HG03520 (cell line): Measurements from ENCODE around the gene TMEM151B.
"Not testable (repeated sequence)": the region's sequence is repeated elsewhere in the genome, so short reads cannot be mapped to it uniquely, and the experiment has no call there.

Source experiments
- ATAC-seq: cut with Tn5 transposase; IDR thresholded peaks from one replicate; pipeline ENCODE4 v1.9.1; 2021; ENCODE audit warnings: mild to moderate bottlenecking, moderate library complexity; ENCODE audit not compliant: unreplicated experiment

Gene TMEM151B

DNA sequence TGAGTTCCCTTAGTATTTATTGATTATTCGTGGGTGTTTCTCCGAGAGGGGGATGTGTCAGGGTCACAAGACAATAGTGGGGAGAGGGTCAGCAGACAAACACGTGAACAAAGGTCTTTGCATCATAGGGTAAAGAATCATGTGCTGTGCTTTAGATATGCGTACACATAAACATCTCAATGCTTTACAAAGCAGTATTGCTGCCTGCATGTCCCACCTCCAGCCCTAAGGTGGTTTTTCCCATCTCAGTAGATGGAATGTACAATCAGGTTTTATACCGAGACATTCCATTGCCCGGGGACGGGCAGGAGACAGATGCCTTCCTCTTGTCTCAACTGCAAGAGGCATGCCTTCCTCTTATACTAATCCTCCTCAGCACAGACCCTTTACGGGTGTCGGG lies 58.0 kb downstream of the TMEM151B start:
- ATAC-seq = not testable (repeated sequence)

DNA sequence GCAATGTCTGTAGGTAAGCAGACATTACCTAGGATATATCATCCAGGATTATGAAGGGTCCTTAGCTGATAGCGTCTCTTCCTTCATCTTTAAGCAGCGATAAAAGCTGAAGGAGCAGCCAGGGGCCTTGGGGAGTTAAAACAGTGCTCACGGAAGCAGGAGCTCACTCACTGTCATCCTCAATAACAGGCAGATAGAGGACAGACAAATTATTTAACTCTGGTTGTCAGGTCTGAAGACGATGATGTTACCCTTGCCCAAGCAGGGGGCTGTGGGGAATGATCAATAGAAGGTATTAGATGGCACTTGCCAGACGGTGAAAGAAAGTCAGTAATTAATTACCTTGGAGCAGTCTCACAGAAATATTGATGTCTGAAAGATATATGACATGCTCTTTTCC lies 59.6 kb downstream of the TMEM151B start:
- ATAC-seq = no peak

GRCh38 chr6:44332585-44332984 lies 62.3 kb downstream of the TMEM151B start:
- ATAC-seq = no peak

- no peak for ATAC-seq
Measured at GRCh38 chr6:44333273-44333919, 63.1 kb downstream of the TMEM151B start.

GRCh38 chr6:44333942-44334341 lies 63.7 kb downstream of the TMEM151B start:
- ATAC-seq = no peak

DNA sequence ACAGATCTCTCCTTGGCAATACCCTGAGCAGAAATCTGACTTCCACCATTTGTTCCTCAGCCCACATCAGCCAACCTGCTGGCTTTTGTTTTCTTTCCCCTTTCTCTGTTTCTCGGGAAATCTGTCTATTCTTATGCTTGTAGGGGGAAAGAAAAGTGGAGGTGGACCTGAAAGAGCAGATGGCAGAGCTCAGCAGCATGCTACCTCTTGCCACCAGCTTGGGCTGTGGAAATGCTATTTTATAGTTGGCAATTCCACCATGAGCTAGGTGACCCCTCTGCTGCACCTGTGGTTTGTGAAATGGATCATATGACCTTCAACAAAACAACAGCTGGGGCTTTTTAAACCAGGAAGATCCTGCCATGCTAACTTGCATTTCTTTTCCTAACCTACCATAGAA lies 65.4 kb downstream of the TMEM151B start:
- no peak for ATAC-seq

DNA sequence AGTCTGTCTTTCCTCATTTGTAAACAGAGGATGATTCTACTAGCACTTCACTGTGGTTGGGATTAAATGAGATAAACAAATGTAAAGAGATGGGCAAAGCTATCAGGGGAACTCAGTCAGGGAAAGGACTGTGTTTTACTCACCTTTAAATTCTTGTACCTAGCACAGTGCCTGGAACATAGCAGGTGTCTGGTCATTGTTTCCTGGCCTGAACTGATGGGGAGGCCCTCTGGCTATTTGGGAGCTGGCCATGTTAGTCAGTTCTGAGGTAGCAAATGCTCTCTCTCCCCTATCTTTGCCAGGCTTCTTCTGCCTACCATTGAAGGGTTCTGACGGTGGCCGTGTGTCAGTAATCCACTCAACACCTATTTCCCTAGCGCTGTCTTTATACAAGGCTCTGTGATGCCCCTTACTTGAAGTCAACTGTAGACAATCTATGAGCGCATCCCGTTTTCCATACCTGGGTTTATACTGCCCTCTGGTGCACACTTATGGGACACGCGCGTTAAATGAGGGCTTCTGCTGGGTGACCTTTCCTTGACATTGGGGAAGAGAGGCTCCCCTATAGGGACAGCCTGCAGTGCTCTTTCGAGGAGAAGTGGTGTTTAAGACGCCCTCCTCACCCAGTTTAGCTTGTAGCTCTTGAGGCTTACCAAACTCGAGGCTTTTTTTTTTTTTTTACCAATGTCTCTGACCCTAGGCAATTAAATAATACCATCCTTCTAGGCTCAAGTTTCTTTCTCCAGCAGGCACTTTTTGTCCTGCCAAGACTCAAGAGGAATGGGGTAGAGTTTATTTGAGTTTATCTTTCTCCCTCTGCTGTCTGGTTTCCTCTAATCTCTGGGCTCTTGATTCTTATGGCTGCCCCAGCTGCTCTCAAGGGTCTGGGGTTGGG lies 68.2 kb downstream of the TMEM151B start:
- ATAC-seq = no peak

DNA sequence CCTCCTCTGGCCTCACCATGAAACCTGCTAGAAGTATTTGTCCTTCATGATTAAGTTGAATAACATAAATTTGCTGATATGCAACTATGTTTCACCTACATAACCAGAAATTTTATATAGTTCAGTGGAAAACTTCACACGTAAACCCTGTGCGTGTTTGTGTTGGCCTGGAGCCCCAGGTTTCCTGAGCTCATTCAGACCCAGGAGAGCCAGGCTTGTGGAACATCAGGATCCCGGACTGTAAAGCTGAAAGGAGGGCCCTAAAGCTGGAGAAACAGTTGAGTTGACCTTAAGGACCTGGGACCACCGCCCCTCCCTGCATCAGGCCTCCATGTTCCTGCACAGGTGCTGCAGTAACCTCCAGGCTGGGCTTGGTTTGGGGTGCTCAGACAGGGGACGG lies 69.1 kb downstream of the TMEM151B start:
- ATAC-seq = no peak

DNA sequence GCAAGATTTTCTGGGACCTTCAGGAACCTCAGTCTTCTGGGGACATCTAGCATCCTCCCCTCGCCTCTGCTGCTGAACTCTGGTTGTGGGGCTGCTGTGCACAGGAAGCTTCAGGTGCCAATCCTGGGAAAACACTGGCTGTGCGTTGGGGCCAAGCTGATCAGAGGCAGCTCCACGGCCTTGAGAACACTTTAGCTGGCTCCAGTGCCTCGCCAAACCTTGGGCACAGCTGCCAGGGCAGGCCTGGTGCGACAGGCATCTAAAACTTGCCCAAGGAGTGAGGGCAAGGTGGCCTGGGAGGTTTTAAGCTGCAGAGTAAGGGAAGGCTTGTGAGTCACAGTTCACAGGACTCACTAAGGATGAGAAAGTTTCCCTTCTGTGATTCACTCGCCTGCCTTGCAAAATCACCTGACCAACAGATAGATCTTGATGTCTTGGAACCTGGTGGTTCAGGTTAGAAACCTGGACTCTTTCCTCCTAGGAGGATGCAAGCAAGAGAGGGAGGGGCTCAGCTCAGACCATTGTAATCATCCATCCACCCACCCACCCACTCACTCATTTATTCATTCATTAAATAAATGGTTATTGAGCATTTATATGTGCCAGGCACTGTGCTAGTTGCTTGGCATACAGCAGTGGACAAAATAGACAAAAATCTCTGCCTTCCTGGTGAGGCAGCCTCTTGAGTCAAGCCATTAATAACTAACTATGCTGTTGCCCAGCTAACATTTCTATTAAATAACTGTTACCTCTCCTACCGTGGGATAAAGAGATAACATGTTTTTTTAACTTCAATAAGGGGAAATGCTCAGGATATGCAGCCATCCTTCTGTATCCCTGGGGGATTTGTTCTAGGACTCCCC lies 69.7 kb downstream of the TMEM151B start:
- ATAC-seq = no peak

- no peak for ATAC-seq
Measured at GRCh38 chr6:44341095-44341890, 71.0 kb downstream of the TMEM151B start.

GRCh38 chr6:44342052-44342451 lies 71.8 kb downstream of the TMEM151B start:
- ATAC-seq = no peak

- no peak for ATAC-seq
Measured at GRCh38 chr6:44342489-44342888, 72.2 kb downstream of the TMEM151B start, which contains the start of gene SPATS1. Gene SPATS1 (plus strand): TSS chr6:44342650. CDS start chr6:44343096, 446 bp downstream.

DNA sequence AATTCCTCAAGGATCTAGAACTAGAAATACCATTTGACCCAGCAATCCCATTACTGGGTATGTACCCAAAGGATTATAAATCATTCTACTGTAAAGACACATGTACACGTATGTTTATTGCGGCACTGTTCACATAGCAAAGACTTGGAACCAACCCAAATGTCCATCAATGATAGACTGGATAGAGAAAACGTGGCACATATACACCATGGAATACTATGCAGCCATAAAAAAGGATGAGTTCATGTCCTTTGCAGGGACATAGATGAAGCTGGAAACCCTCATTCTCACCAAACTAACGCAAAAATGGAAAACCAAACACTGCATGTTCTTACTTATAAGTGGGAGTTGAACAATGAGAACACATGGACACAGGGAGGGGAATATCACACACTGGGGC lies 76.6 kb downstream of the TMEM151B start:
- not testable (repeated sequence) for ATAC-seq

DNA sequence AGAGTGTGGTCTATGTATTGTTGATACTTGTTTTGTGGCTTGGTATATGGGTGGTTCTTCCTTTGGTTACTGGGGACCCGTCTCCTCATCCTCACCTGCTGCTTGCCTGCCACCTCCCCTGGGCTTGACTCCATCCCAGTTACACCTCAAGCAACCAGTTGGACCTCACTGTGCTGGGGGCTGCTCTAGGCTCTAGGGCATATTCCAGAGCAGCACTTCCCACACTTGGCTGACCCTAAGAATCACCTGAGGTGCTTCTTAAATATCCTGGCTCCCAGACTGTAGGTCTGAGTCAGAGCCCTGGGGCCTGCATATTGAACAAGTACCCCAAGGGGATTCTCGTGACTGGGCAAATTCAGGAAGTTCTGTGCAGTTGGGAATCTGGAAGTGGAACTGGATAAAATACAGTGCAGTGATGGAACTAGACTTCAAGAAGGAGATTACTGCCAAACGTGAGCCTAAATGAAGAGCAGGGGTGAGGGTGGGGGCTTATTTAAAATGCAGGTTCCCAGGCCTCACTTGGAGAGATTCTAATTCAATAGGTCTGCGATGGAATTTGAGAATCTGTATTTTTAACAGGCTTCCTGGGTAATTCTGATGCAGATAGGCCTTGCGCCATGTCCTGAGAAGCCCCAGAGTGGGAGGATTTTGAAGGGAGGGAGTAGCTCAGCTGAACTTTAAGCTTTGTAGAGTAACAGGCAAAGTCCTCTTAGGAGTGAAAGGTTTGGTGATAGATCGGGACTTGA lies 79.8 kb downstream of the TMEM151B start:
- ATAC-seq = no peak

- not testable (repeated sequence) for ATAC-seq
Measured at GRCh38 chr6:44350650-44350994, 80.4 kb downstream of the TMEM151B start.

GRCh38 chr6:44352259-44352658 lies 82.0 kb downstream of the TMEM151B start:
- ATAC-seq = no peak

- no peak for ATAC-seq
Measured at GRCh38 chr6:44353336-44353735, 83.1 kb downstream of the TMEM151B start.

- ATAC-seq = no peak
Measured at GRCh38 chr6:44355640-44356039, 85.4 kb downstream of the TMEM151B start.

DNA sequence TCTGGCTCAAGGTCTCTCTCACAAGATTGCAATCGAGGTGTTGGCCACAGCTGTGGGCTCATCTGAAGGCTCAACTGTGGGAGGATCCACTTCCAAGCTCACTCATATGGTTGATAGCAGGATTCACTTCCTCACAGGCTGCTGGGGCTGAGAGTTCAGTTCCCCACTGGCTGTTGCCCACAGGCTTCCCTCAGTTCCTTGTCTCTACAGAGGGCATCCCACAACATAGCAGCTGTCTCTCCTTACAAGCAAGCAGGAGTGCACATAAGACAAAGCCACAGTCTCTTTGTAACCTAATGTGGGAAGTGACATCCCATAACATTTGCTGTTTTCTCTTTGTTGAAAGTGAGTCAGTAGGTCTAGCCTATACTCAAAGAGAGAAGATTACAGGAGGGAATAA lies 86.2 kb downstream of the TMEM151B start:
- no peak for ATAC-seq
